HepG2 (cell line): ENCODE data around the gene TCF7L2. TPM values are rescaled to one million over a fixed set of nuclear protein-coding genes. Genes with fewer than 3 reads are reported as not detected.

Experiments
- ATAC-seq: fragments of 200-7000 bp; cut with Tn5 transposase; 3 replicates; pipeline ENCODE4 v1.9.1; 2020; ENCODE audit warnings: mild to moderate bottlenecking, moderate library complexity
- BruUV-seq: library from RNA; stranded (reverse); fragments of 400-500 nt; replicated peaks from 2 replicates; lab custom pipeline; 2021; lab: Mats Ljungman, UMichigan
- CTCF ChIA-PET: fragments of 300-600 bp; formaldehyde crosslinking; extraction: SDS; loops from one replicate; lab custom pipeline; 2021; ENCODE audit warnings: low total read pairs, inconsistent platforms, low intra/inter-chr PET ratio; lab: Yijun Ruan, JAX
- POLR2A ChIA-PET: fragments of 350-600 bp; sonication (Branson Sonifier 250); formaldehyde crosslinking; loops from one replicate; lab custom pipeline; 2020; ENCODE audit warnings: antibody characterized with exemption, inconsistent platforms; lab: Yijun Ruan, JAX
- DNase-seq: peaks from one replicate; pipeline ENCODE4 v3.0.0-alpha.2; 2015; ENCODE audit warnings: low spot score
- FAIRE-seq: peaks from 3 replicates; lab custom pipeline; 2011; peaks lifted over from hg19 to GRCh38; lab: Jason Lieb, UNC
- H2AFZ ChIP-seq: one replicate; pipeline ENCODE4 v1.6.1; 2011; ENCODE audit warnings: low read length, inconsistent platforms
- H3K27ac ChIP-seq: fragments of 300-600 bp; 3 replicates; pipeline ENCODE4 v1.8.0; 2011; ENCODE audit warnings: mixed run types, mild to moderate bottlenecking, mixed read lengths, low read length, inconsistent platforms; ENCODE audit not compliant: insufficient read depth; ENCODE audit errors: extremely low read length
- H3K27me3 ChIP-seq, 2 experiments: fragments of 200-600 bp in 1 of 2; 2 replicates in 1 of 2; 3 replicates in 1 of 2; pipeline versions ENCODE4 v1.6.0 to v1.8.0; 2011; ENCODE audit warnings: low read length in 2 of 2, mild to moderate bottlenecking in 2 of 2, moderate library complexity in 2 of 2, inconsistent platforms in 1 of 2; ENCODE audit not compliant: insufficient read depth in 2 of 2, control insufficient read depth in 1 of 2
- H3K36me3 ChIP-seq, 2 experiments: fragments of 200-600 bp in 1 of 2; replicated peaks in 1 of 2; 2 replicates in 1 of 2; 3 replicates in 1 of 2; pipeline versions ENCODE4 v1.5.1 to v1.8.0; 2011; ENCODE audit warnings: low read length in 2 of 2, inconsistent platforms in 1 of 2; ENCODE audit not compliant: insufficient read depth in 2 of 2, control insufficient read depth in 1 of 2
- H3K4me1 ChIP-seq: 2 replicates; pipeline ENCODE4 v1.5.1; 2012; ENCODE audit warnings: low read length, inconsistent platforms; ENCODE audit not compliant: insufficient read depth
- H3K4me2 ChIP-seq: 2 replicates; pipeline ENCODE4 v1.6.0; 2011; ENCODE audit warnings: low read depth, low read length, inconsistent platforms
- H3K4me3 ChIP-seq, 3 experiments: fragments of 200-600 bp in 1 of 3; sonication (generic), shearing (Covaris generic) in 1 of 3; replicated peaks in 1 of 3; 2 replicates each; pipeline ENCODE4 v1.5.1; 2011 to 2016; ENCODE audit warnings: low read length in 3 of 3, inconsistent platforms in 2 of 3, low read depth in 2 of 3, mild to moderate bottlenecking in 2 of 3, control low read depth in 1 of 3, mixed read lengths in 1 of 3; ENCODE audit not compliant: insufficient read depth in 1 of 3
- H3K79me2 ChIP-seq: one replicate; pipeline ENCODE4 v1.6.1; 2011; ENCODE audit warnings: low read length, inconsistent platforms; ENCODE audit not compliant: insufficient read depth
- H3K9ac ChIP-seq: 2 replicates; pipeline ENCODE4 v1.6.0; 2011; ENCODE audit warnings: mild to moderate bottlenecking, low read depth, low read length, inconsistent platforms; ENCODE audit not compliant: insufficient read depth
- H3K9me3 ChIP-seq: 2 replicates; pipeline ENCODE4 v1.5.1; 2012; ENCODE audit warnings: mild to moderate bottlenecking, low read length
- H4K20me1 ChIP-seq: 2 replicates; pipeline ENCODE4 v1.6.0; 2011; ENCODE audit warnings: inconsistent platforms, mild to moderate bottlenecking, low read length, moderate library complexity; ENCODE audit not compliant: insufficient read depth
- EZH2 ChIP-seq: conservative IDR thresholded peaks from 2 replicates; pipeline ENCODE4 v1.6.1; 2012; ENCODE audit warnings: mild to moderate bottlenecking, low read depth, low read length, moderate library complexity
- MAFF ChIP-seq: IDR thresholded peaks from 2 replicates; pipeline ENCODE4 v1.6.1; 2011; ENCODE audit warnings: low read depth, low read length, improper control_type of control experiment
- MAFK ChIP-seq, 2 experiments: IDR thresholded peaks in 1 of 2; conservative IDR thresholded peaks in 1 of 2; 2 replicates each; pipeline ENCODE4 v1.6.1; 2011; ENCODE audit warnings: improper control_type of control experiment in 2 of 2, low read length in 2 of 2
- MEF2D ChIP-seq: sonication (generic); formaldehyde crosslinking; IDR thresholded peaks from 2 replicates; pipeline ENCODE4 v1.5.1; 2020; ENCODE audit warnings: mild to moderate bottlenecking, missing genetic modification reagents
- MTF1 ChIP-seq: sonication (generic); formaldehyde crosslinking; IDR thresholded peaks from 2 replicates; pipeline ENCODE4 v1.5.0; 2020; ENCODE audit warnings: missing genetic modification reagents
- XBP1 ChIP-seq: sonication (generic); formaldehyde crosslinking; IDR thresholded peaks from 2 replicates; pipeline ENCODE4 v1.5.0; 2020; ENCODE audit warnings: missing genetic modification reagents
- ZFP37 ChIP-seq: sonication (generic); formaldehyde crosslinking; IDR thresholded peaks from 2 replicates; pipeline ENCODE4 v1.4.0; 2020; ENCODE audit warnings: missing genetic modification reagents, borderline replicate concordance
- ZMYM3 ChIP-seq: sonication (generic); formaldehyde crosslinking; IDR thresholded peaks from 2 replicates; pipeline ENCODE4 v1.5.1; 2020; ENCODE audit warnings: mild to moderate bottlenecking, missing genetic modification reagents
- ZNF598 ChIP-seq: sonication (generic); formaldehyde crosslinking; IDR thresholded peaks from 2 replicates; pipeline ENCODE4 v1.5.1; 2020; ENCODE audit warnings: mild to moderate bottlenecking, missing genetic modification reagents, borderline replicate concordance
- ZNF629 ChIP-seq: sonication (generic); formaldehyde crosslinking; conservative IDR thresholded peaks from 2 replicates; pipeline ENCODE4 v1.5.0; 2020; ENCODE audit warnings: missing genetic modification reagents
- ZSCAN25 ChIP-seq: sonication (generic); formaldehyde crosslinking; IDR thresholded peaks from 2 replicates; pipeline ENCODE4 v1.8.0; 2022; ENCODE audit warnings: mild to moderate bottlenecking, missing genetic modification reagents
- WGBS: methylation state at CpG from one replicate; pipeline ENCODE4 v1.1.6; 2017; ENCODE audit warnings: low lambda C conversion rate; 5-methylcytosine and 5-hydroxymethylcytosine counted together
- in situ Hi-C: cut with HindIII; loops from 2 replicates; pipeline ENCODE4 v1.10.0; 2017; ENCODE audit warnings: low pct_unique_long_range_greater_than_20kb; ENCODE audit not compliant: extremely low pct_ligation_motif_present
- intact Hi-C: fragments of 100-400 bp; cut with micrococcal nuclease; formaldehyde crosslinking; loops from one replicate; pipeline ENCODE4 v1.10.0; 2022; ENCODE audit not compliant: unreplicated experiment
- polyA plus RNA-seq, 8 experiments: library from polyadenylated mRNA; depleted of rRNA in 3 of 8; stranded (reverse) in 7 of 8; unstranded in 1 of 8; fragments of >200 nt; fragmentation: Illumina TruSeq in 4 of 8; extraction: Trizol in 4 of 8; gene quantifications; 2 replicates each; pipeline versions ENCODE4 v1.2.1 to v1.2.3, GENCODE V29; 2011 to 2016; ENCODE audit warnings: low read depth in 4 of 8, missing spikeins in 1 of 8, mixed read lengths in 1 of 8; ENCODE audit not compliant: insufficient read depth in 1 of 8
- total RNA-seq, 5 experiments: library from RNA; depleted of rRNA; stranded (reverse); fragments of >200 nt; fragmentation: Illumina TruSeq; extraction: Trizol; gene quantifications; 2 replicates each; pipeline ENCODE4 v1.2.3, GENCODE V29; 2016; ENCODE audit warnings: low read depth in 1 of 5

Gene TCF7L2
- total and polyA plus RNA-seq, 2 of the 13 experiments (the other 11 are each of a cell fraction or from before 2014, with no cell fraction given), result 3.9 to 13.7 TPM

GRCh38 chr10:113001599-113002448, 51.8 kb downstream of the TCF7L2 start:
- in situ Hi-C loops, result no loop called here
- DNase-seq, result no peak
- Histone ChIP-seq H4K20me1 (peaks cover 97% of the 10 kb centered on the region), H3K27ac (no peak overlapping the region), H3K9ac (no peak overlapping the region), H2AFZ (no peak overlapping the region), H3K9me3 (no peaks in the 10 kb centered on the region), H3K36me3 (peaks cover 6 to 29% of the 10 kb centered on the region in 2 experiments; a peak in 4 of 5 replicates), H3K4me1 (peaks cover 76% of the 10 kb centered on the region), H3K79me2 (peaks cover 97% of the 10 kb centered on the region), H3K4me2 (no peak overlapping the region), H3K4me3 (no peak overlapping the region), H3K27me3 (no peaks in the 10 kb centered on the region)
- ChIA-PET CTCF (no interaction called here), POLR2A (no interaction called here)
- ATAC-seq, result no peak
- no TSS peak for BruUV-seq
- 92% methylated on average over 8 of the region's 8 CpGs for WGBS
- TF ChIP-seq XBP1 (CRISPR knock-in tag), result no peak
- TF ChIP-seq ZNF629 (CRISPR knock-in tag), result peak; percentile 91
- TF ChIP-seq MAFF, result peak; percentile 45; the same call in 1 of the 2 replicates
- no peak for TF ChIP-seq ZNF598 (CRISPR knock-in tag)
- peak; percentile 34 to 64; a peak in 2 of 4 replicates for TF ChIP-seq MAFK (conservative IDR thresholded peaks at IDR 0.05 in 1 of 2, IDR thresholded peaks at IDR 0.05 in 1 of 2; ENCODE audit: low read length in 2 of 2)
- no peak for TF ChIP-seq MEF2D (CRISPR knock-in tag)
- no peak for TF ChIP-seq MTF1
- peak; percentile 61 for TF ChIP-seq ZMYM3 (CRISPR knock-in tag)
- no peak for TF ChIP-seq ZSCAN25 (CRISPR knock-in tag)
- TF ChIP-seq ZFP37 (CRISPR knock-in tag), result no peak
- no peak for TF ChIP-seq EZH2
- intact Hi-C loops, result no loop called here
- FAIRE-seq, result no peak
